Esophagus squamous epithelium (tissue), 4 donors: ENCODE results near the gene TBC1D12.
"Not testable (repeated sequence)": the region's sequence is repeated elsewhere in the genome, so short reads cannot be mapped to it uniquely, and the experiment has no call there.

Experiments
- CTCF ChIP-seq, 6 experiments: fragments of 450-650 bp in 4 of 6; fragments of 200-600 bp in 2 of 6; sonication (generic) in 2 of 6; IDR thresholded peaks; one replicate each; pipeline ENCODE4 v1.5.1; 2016 to 2019; ENCODE audit warnings: antibody characterized with exemption in 6 of 6, mild to moderate bottlenecking in 4 of 6, moderate library complexity in 4 of 6
- POLR2A ChIP-seq, 4 donors: fragments of 450-650 bp; IDR thresholded peaks; one replicate each; pipeline ENCODE4 v1.6.1; 2017; ENCODE audit warnings: antibody characterized with exemption in 4 of 4, mild to moderate bottlenecking in 4 of 4, moderate library complexity in 3 of 4

GRCh38 chr10:94392117-94392516 lies 10.2 kb upstream of the TBC1D12 start:
- TF ChIP-seq CTCF, POLR2A (IDR thresholded peaks at IDR 0.05): not testable (repeated sequence)
